NCI-H2196 (cell line): ENCODE measurements around the gene ZBTB1.

Source experiments
- DNase-seq: peaks from one replicate; lab custom pipeline; 2025; ENCODE audit not compliant: unreplicated experiment; lab: John Stamatoyannopoulos, UW

Gene ZBTB1

GRCh38 chr14:64504310-64504896 is at the start of gene ZBTB1:
ZBTB1 (plus strand) TSS chr14:64504770; CDS start chr14:64521505, 16,735 bp downstream.
- peak; percentile 86 for DNase-seq

GRCh38 chr14:64459405-64460136 is 45.0 kb upstream of the ZBTB1 start:
- DNase-seq: no peak

GRCh38 chr14:64461221-64461620 is 43.3 kb upstream of the ZBTB1 start:
- DNase-seq: no peak

GRCh38 chr14:64463195-64463594 is 41.4 kb upstream of the ZBTB1 start:
- DNase-seq: no peak

GRCh38 chr14:64463873-64464272 is 40.7 kb upstream of the ZBTB1 start:
- no peak for DNase-seq

- DNase-seq: no peak
Observed at GRCh38 chr14:64464651-64465050, 39.9 kb upstream of the ZBTB1 start.

GRCh38 chr14:64465191-64465822 is 39.3 kb upstream of the ZBTB1 start, which contains the start of gene AKAP5:
AKAP5 (plus strand) TSS chr14:64465499; CDS start chr14:64468395, 2,896 bp downstream.
- peak; percentile 54 for DNase-seq

- no peak for DNase-seq
Observed at GRCh38 chr14:64465831-64466554, 38.6 kb upstream of the ZBTB1 start.

- DNase-seq: no peak
Observed at GRCh38 chr14:64467101-64467500, 37.5 kb upstream of the ZBTB1 start.

- DNase-seq: no peak
Observed at GRCh38 chr14:64467566-64467965, 37.0 kb upstream of the ZBTB1 start.

- DNase-seq: no peak
Observed at GRCh38 chr14:64468451-64468850, 36.1 kb upstream of the ZBTB1 start.

- no peak for DNase-seq
Observed at GRCh38 chr14:64474041-64474440, 30.5 kb upstream of the ZBTB1 start.

GRCh38 chr14:64474698-64475097 is 29.9 kb upstream of the ZBTB1 start:
- DNase-seq: no peak

GRCh38 chr14:64475585-64476273 is 28.8 kb upstream of the ZBTB1 start:
- DNase-seq: no peak

- DNase-seq: no peak
Observed at GRCh38 chr14:64476438-64476837, 28.1 kb upstream of the ZBTB1 start.

GRCh38 chr14:64478634-64479250 is 25.8 kb upstream of the ZBTB1 start:
- DNase-seq: peak; percentile 35

GRCh38 chr14:64488590-64489099 is 15.9 kb upstream of the ZBTB1 start:
- no peak for DNase-seq

- DNase-seq: no peak
Observed at GRCh38 chr14:64491637-64492036, 12.9 kb upstream of the ZBTB1 start.

- DNase-seq: no peak
Observed at GRCh38 chr14:64493455-64493854, 11.1 kb upstream of the ZBTB1 start.

- DNase-seq: no peak
Observed at GRCh38 chr14:64495252-64495651, 9.3 kb upstream of the ZBTB1 start.
